ENCODE measurements around the gene EPHA7.

EPHA7 gene

DNA sequence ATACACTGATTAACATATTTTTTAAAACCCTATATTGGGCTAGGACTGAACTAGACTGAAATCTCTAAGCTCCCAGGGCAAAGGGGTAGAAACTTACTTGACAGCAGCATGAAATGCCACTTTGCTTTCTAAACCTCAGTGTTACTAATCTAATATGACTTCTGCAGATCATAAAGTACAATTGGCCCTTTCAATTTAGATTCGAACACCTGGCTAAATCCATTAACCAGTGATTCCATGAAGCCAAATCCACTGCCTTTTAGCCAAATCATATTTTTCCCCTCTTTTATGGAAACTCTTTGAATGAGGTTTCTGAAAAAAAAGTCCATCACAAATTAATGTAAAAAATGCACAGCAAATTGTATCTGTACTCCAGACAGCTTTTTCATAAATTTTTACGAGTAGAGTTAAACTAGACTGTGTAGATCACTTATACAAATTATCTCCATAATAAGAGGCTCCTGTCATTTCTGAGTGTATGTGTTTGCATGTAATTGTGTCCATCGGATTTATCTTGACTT is 25.7 kb downstream of the EPHA7 start:
- DNase-seq (ENCODE audit: low spot score) = no peak

DNA sequence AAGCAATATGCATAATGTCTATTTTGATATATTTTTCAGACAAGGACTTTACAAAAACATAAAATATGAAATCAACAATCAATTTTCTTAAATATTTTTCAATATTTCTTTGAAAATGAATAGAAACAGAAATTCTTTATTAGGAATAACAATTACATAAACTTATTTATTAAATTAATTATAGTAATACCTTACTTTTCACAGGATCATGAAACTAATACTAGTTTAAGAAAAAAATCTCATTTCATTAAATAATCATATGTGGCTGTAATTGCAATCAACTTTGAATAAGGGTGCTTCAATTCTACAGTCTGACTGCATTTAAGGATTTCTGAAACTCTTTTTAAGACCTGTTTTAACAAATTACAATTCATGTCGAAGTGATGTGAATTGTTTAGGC is 26.6 kb downstream of the EPHA7 start:
- no peak for DNase-seq (ENCODE audit: low spot score)

DNA sequence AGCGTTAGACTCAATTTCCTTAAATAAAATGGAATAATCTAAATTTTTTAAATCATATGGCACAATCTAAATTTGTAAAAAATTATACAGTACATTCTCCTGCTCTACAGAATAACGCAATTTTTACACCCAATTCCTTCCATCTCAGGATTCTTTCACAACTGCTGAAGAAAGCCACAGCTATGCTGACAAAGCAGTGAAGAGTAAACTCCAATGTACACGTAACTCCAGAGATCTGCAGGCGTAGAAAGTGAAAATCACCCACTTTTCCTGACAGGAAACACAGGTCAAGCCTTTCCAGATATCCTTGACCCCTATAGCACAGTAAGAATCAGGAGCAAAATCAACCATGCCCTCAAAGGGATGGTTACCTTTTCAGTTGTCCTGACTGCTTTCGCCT is 27.4 kb downstream of the EPHA7 start:
- no peak for DNase-seq (ENCODE audit: low spot score)

DNA sequence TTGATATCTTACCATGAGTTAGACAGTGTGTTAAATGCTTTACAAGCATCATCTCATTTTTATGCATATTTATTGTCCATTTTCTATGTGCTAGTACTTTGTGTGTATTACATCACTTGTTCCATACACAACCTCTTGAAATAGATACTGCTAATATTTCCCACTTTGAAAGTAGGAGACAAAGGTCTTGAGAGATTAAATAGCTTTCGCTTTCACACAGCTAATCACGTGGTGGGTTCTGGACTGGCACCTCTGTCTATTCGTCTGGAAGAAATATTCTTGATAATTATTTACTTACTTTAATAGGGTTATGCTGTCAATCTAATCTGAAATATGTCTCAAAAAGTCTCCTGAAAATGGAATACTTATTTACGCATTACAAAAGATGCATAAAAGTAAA is 30.2 kb downstream of the EPHA7 start:
- no peak for DNase-seq (ENCODE audit: low spot score)

DNA sequence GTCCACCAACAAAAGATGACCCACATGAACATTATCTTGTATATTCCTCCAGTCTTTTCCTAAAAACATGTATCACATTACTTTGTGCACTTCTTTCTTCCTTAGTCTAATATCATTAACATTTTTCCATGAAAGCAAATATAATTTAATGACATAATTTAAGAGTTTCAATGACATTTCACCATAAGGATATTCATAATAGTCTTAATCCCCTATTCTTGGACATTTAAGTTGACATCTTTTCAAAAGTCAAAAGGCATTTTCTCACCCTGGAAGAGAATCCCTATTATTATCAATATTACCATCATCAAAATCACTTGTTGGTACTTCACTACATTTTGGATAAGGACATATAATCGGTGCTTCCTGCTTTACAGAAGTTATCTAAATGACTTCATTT is 31.3 kb downstream of the EPHA7 start:
- no peak for DNase-seq (ENCODE audit: low spot score)

DNA sequence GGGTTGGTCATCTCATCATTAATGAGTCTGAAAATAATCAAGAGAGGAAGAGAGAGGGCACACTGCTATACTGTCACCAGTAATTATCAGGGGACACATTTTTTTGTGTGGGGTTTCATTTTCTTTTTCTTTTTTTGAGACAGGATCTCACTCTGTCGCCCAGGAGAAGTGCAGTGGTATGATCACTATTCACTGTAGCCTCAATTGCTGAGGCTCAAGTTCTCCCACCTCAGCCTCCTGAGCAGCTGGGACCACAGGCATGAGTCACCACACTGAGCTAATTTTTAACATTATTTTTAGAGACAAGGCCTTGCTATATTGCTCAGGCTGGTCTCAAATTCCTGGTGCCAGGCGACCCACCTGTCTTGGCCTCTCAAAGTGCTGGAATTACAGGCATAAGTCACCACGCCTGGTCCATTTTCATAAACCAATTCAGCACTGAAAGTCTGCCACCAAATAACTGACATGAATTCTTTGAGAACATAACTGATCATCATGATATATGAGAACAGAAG is 43.3 kb downstream of the EPHA7 start:
- no peak for DNase-seq (ENCODE audit: low spot score)

DNA sequence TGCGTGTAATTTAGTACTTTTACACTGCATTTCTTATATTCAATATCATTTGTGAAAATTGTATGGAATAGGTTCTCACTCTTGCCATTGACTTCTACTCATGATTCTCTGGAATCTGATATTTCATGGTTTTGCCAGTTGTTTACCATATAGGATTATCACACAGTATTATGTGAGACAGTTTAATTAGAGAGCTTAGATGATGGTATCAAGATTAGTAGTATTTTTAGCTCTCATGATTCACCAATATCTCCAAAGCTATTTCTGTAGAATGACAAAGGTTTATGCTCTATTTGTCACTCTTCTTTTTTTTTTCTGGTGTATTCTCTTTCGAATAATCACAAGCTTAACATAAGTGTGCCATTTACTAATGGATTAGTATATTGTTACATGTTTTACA is 45.9 kb downstream of the EPHA7 start:
- DNase-seq (ENCODE audit: low spot score) = no peak

DNA sequence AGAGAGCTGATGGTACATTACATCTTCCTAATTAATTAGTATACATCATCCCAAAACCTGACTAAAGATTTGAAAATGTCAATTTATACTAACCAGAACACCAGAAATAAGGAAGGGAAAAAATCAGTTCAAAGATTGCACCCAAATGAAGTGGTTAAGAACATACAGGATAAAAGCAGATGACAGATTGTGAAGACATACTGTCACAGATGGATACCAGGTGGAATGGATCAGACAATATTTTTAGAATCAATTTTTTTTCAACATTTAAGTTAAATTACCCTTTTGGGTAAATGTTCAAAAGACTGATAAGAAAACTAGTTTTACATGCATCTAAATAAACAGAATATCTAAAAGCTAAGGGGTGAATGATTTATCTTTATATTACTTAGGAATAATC is 47.6 kb downstream of the EPHA7 start:
- no peak for DNase-seq (ENCODE audit: low spot score)

DNA sequence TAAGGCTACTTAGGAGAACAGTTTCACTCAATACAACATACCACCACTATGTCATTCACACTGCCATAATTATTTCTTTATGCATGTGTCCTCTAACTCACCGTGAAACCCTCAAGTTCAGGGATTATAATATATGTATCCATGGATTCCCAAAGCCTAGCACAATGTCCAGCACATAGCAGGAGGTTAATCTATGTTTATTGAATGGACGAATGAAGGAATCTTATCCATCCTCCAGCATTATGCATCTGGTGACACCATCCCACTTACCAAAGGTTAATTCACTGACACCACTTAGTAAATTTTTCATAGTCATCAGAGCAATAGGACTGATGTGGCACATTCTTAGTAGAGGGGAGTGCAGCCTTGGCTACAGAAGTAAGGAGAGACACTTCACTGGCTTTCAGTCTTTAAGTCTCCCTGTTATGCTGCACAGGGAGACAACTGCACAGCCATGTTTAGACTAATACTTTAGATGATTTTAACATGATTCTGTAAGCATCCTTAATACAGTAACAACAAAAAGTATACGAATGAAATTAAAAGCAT is 49.7 kb downstream of the EPHA7 start:
- no peak for DNase-seq (ENCODE audit: low spot score)

DNA sequence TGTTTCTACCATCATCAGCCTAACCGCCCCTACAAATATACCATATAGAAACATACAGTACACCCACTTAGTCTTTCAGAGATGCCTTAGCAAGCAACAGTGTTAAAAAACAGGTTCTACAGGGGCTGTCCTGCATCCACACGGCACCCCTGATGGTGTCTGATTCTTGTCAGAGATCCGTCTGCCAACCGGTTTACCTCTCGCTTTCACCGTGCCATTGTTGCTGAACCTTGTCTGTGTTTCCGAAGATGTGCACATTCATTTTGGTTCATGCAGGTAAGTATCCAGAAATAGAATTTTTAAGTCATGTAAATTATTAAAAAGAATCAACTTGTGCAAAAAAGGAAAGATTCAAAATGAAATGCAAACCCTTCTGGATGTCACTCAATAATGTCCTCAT is 52.9 kb downstream of the EPHA7 start:
- DNase-seq (ENCODE audit: low spot score) = no peak

DNA sequence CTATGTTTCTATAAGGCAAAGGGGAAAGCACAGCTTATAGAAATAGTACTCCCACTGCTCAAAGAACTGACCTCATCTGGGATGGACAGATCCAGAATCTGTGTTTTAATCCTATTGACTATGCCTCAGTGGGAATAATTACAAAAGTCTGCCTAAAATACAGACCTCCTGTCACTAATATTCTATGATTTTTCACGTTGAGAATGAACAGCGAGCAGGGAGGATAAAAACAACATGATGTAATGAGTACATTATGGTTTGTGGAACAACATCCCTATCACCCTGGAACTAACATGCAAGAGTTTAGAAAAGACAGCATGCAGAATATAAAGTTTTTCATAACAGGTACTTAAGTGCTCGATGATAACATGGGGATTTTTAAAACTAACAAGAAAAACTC is 53.9 kb downstream of the EPHA7 start:
- DNase-seq (ENCODE audit: low spot score) = no peak

DNA sequence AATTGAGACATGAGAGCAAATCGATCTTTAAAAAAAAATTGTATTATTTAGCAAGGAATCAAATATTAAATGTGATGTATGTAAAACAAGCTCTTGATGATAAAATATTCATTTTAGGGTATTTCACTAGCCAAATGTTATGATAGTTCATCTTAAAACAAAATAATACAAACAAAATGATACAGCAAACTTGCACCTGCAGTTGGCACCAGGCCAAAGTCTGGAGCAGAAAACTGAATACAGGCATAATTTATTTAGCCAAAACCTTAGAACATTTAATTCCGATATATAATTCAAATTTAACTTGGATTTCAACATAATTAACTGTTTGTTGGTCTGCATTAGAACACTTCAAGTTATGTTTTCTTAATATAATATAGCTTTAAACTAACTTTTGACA is 60.9 kb downstream of the EPHA7 start:
- no peak for DNase-seq (ENCODE audit: low spot score)

DNA sequence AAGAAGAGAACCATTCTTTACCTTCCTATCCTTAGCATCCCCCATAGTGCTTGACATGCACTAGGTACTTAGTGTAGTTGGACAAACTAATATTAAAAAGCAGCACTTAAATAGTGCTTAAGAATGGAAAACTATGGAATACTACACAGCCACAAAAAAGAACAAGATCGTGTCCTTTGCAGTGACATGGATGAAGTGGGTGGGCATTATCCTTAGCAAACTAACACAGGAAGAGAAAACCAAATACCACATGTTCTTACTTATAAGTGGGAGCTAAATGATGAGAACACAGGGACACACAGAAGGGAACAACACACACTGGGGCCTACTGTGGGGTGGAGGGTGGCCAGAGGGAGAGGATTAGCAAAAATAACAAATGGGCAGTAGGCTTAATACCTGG is 66.8 kb downstream of the EPHA7 start:
- no peak for DNase-seq (ENCODE audit: low spot score)

DNA sequence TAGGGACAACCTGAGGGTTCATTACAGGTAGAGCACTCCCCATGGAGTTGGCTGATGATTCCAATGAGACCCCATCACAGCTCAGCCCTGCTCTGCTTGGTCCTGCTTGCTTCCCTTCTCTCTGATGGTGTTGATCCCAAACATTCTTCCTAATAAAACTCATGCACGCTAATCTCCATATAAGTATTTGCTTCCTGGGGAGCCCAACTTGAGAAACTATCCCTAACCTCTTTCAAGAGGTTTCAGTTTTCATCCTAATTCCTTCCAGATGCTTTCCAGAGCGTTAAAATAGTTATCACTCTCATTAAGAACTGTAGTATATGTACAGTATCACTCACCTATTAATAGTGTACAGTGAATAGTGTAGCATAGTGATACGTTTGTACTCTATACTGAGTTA is 68.1 kb downstream of the EPHA7 start:
- no peak for DNase-seq (ENCODE audit: low spot score)

DNA sequence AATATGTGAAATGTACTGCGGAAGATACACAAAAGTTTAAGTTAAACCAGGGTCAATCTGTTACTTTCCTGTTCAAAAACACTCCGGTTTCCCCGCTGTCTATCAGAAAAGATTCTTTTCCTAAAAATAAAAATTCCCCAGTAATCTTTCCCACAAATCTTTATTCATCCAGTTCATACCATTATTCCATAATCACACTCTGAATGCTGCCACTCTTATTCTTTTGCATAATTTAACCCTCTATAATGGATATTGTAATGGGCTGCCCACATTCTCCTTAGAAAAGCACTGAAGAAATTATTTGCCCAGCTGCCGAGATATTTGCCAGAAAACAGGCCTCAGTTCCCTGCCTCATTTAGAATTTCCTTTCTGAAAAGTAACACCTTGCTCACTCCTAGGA is 68.6 kb downstream of the EPHA7 start:
- no peak for DNase-seq (ENCODE audit: low spot score)

DNA sequence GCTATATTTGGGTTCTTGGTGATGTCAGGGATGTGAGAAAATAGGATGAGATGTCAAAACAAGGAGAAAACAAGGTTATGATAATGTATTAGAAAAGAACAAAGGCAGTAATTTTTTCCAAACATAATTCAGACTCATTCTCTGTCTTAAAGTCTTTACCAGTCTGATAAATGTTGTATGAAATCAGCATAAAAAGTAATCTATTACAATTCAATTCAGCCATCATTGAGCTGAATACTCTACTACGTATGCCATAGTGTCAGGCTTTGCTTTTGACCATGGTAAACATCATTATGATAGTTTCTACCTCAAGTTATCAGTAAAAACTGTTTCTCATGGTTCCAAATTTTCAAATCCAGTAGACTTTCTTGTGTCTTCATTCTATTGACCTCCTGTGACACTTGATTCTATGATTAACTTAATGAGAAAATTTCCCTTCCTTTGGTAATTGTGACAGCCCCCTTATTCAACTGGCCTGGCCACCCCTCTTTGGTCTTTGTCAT is 75.0 kb downstream of the EPHA7 start:
- no peak for DNase-seq (ENCODE audit: low spot score)

DNA sequence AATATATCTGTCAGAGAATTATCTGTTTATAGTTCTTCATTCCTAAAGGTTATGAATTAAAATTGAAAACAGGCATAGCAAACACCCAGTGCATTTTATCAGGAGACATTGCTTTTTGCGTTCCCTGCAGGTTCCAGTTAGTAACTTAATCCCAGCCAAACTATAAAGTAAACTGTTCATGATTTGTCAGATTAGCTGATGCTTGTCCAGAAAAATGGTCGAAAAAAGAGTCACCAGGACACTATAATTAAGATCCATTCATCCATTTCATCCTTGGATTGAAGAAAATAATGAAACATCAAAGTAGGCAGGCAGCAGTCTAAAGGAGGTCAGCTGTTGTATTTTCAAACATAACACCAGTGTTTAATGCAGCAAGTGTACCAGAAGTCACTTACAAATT is 75.9 kb downstream of the EPHA7 start:
- no peak for DNase-seq (ENCODE audit: low spot score)

DNA sequence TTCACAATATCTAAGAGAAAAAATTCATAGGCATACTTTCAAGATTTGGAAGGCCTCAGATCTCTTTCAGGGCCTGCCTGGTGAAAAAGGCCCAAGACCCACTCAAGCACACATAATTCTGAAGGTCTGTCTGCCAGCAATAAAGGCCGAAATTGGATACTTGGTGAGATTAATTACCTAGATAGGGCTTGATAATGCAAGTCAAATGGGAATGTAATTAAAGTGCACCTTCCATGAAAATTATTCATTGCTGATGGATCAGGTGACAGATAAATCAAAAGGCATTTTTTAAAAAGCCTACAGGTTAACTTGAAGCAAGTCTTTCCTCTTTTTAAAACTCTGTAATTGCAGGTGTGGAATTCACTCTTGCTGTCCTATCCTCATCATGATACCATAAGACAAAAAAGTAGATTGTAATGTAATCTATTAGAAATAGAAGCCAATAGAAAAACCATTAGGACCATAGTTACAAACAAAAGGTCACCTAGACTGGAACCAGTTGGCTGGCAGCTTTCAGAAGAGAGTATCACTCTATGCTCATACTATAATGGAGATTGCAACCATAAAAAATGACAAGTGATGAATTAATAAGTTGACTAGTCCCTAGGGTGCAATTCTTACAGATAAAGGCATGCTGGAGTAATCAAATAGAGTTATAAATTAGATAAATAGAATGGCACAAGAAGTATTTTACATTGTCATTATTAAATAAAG is 77.3 kb downstream of the EPHA7 start:
- DNase-seq (ENCODE audit: low spot score) = no peak

DNA sequence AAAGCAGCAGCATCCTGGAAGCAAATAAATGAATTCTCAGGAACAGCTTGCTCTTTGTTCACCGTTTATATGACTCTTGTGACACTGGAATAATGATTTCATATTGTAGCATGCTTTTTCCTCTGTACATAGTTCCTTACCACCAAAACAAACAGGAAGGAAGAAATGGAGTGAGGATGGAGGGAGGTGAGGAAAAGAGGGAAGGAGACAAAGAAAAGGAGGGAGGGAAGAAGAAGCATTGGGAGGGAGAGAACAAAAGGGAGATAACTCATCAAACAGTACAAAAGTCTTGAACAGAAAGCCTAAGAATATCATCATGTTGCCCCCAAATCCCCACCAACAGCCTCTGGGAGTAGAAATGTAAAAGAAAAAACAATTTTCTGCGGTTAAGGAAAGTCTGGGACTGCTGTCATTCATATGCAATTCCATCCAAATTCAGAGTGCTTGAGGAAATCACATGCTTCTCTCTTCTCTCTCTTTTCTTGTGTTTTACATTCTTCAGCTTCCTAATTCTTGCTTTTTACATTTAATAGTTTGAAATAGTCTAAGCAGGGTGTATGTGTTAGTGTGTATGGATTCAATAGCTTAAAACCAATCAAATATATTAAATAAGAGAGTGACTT is 81.5 kb downstream of the EPHA7 start:
- no peak for DNase-seq (ENCODE audit: low spot score)

DNA sequence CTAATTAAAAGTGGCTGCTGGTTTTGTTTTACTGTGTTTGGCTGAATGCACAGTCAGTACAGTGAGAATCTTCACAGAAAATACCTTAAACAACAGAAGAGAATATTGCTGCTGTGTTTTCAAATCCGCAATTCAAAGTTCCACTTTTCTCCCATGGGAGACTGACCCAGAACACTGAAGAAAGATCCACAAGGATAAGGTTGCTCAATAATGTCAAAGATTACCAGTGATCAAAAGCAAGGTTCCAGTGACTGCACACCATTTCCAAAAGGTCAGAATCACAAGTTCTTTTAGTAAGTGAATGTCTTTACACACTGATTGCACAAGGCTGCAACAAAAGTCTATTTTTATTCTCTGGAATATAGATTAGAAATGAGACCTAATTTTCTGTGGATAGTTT is 82.3 kb downstream of the EPHA7 start:
- DNase-seq (ENCODE audit: low spot score) = no peak

DNA sequence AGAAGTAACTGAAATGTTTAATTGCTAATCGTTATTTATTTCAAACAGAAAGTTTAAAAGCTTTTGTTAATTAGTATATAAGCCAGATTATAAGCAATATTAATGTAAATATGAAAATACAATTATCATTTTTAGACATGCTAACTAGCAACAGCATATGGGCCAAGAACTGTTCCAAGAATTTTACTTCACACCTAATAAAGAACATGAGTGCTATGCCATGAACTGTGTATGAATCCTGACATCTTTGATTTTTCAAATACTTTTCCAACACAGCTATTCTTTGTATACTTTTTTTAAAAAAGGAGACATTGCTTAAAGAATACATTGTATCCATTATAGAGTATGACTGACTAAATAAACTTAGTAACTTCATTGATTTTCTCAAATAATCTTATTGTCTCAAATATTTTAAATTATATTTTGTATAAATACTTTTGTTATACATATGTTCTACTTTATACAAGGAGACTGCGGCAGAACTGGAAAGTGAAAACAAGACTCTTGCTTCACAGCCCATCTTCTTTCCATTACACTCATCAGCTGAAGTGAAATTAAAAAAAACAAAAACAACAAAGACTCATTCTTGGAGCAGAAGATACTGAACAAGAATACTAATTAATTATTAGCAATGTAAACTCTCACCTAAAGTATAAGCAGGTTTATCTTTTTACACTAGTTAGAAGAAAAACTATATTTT is 89.9 kb downstream of the EPHA7 start:
- no peak for DNase-seq (ENCODE audit: low spot score)

DNA sequence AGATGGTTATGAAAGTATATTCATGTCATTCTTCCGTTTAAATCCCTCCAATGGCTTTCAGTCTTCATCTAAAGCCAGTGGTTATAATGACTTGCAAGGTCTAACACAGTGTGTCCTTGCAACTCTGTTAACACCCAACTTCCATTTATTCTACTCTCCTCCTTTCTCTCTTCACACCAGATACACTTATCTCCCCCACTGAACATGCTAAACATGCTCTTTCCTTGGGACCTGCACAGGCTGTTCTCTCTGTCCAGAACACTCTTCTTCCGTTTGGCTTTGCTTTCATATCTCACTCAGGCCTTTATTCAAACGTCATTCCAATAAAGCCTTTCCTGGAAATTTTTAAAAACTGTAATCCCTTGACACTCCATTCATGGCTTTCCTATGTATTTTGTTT is 91.5 kb downstream of the EPHA7 start:
- DNase-seq (ENCODE audit: low spot score) = no peak

DNA sequence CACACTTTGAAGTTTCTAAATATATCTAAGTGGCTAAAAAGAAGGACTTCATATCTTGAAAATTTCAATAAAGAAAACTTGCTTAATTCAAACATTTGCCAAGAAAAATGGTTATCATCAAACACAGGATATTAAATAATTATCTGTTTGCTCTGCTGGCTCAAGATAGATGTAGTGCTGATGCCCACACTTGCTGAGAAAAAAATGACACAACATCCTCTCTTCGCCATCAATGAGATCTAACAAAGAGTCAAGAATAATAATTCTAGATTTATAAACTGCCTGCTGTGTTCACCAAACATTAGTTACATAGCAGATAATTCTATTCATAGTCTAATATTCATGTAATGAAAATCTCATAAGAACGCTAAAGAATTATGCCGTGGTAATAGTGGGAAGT is 93.6 kb downstream of the EPHA7 start:
- DNase-seq (ENCODE audit: low spot score) = no peak
